Mesenchymal stem cell (in vitro differentiated cells and primary cell): ENCODE results near the gene GADD45A.
"Not testable (repeated sequence)": the region's sequence is repeated elsewhere in the genome, so short reads cannot be mapped to it uniquely, and the experiment has no call there.

Source experiments
- DNase-seq: peaks from one replicate; pipeline ENCODE4 v3.0.0-alpha.2; 2013
- H2AFZ ChIP-seq: one replicate; pipeline ENCODE4 v1.6.1; 2013; ENCODE audit warnings: low read depth, mild to moderate bottlenecking, control low read depth, inconsistent platforms, low read length, moderate library complexity
- H2AK5ac ChIP-seq: 2 replicates; pipeline ENCODE4 v1.6.1; 2013; ENCODE audit warnings: low read length, moderate library complexity, mild to moderate bottlenecking, inconsistent platforms; ENCODE audit not compliant: severe bottlenecking
- H2BK120ac ChIP-seq: one replicate; pipeline ENCODE4 v1.6.1; 2013; ENCODE audit warnings: low read depth, mild to moderate bottlenecking, inconsistent platforms, low read length, moderate library complexity
- H2BK12ac ChIP-seq, 2 experiments: one replicate each; pipeline ENCODE4 v1.6.1; 2013; ENCODE audit warnings: inconsistent platforms in 2 of 2, low read length in 2 of 2, mild to moderate bottlenecking in 2 of 2, moderate library complexity in 2 of 2, control low read depth in 1 of 2
- H2BK15ac ChIP-seq: one replicate; pipeline ENCODE4 v1.6.1; 2013; ENCODE audit warnings: mild to moderate bottlenecking, low read depth, inconsistent platforms; ENCODE audit not compliant: poor library complexity, severe bottlenecking
- H2BK5ac ChIP-seq: 2 replicates; pipeline ENCODE4 v1.6.1; 2013; ENCODE audit warnings: low read depth, mild to moderate bottlenecking, low read length, control low read depth, inconsistent platforms; ENCODE audit not compliant: poor library complexity, severe bottlenecking
- H3K14ac ChIP-seq, 2 experiments: one replicate each; pipeline ENCODE4 v1.6.1; 2013; ENCODE audit warnings: inconsistent platforms in 2 of 2, low read length in 2 of 2, control low read depth in 1 of 2, mild to moderate bottlenecking in 1 of 2, moderate library complexity in 1 of 2
- H3K18ac ChIP-seq, 2 experiments: one replicate each; pipeline ENCODE4 v1.6.1; 2013; ENCODE audit warnings: inconsistent platforms in 2 of 2, low read length in 2 of 2, control low read depth in 1 of 2, low read depth in 1 of 2, mild to moderate bottlenecking in 1 of 2
- H3K23ac ChIP-seq, 2 experiments: one replicate each; pipeline ENCODE4 v1.6.1; 2013; ENCODE audit warnings: inconsistent platforms in 2 of 2, low read length in 2 of 2, mild to moderate bottlenecking in 2 of 2, moderate library complexity in 2 of 2, control low read depth in 1 of 2
- H3K27ac ChIP-seq: 2 replicates; pipeline ENCODE4 v1.5.1; 2013; ENCODE audit warnings: mild to moderate bottlenecking, moderate library complexity, low read length, control low read depth, inconsistent platforms; ENCODE audit not compliant: poor library complexity, severe bottlenecking
- H3K27me3 ChIP-seq, 2 experiments: 2 replicates each; pipeline versions ENCODE4 v1.6.1 to v1.7.0; 2013; ENCODE audit warnings: low read length in 2 of 2, mild to moderate bottlenecking in 2 of 2, moderate library complexity in 2 of 2, control low read depth in 1 of 2, inconsistent platforms in 1 of 2; ENCODE audit not compliant: control insufficient read depth in 1 of 2, insufficient read depth in 1 of 2
- H3K36me3 ChIP-seq, 2 experiments: 2 replicates each; pipeline versions ENCODE4 v1.6.1 to v1.7.0; 2013; ENCODE audit warnings: low read length in 2 of 2, control low read depth in 1 of 2, inconsistent platforms in 1 of 2, low read depth in 1 of 2, mild to moderate bottlenecking in 1 of 2; ENCODE audit not compliant: insufficient read depth in 2 of 2, control insufficient read depth in 1 of 2
- H3K4ac ChIP-seq, 2 experiments: one replicate each; pipeline ENCODE4 v1.6.1; 2013; ENCODE audit warnings: inconsistent platforms in 2 of 2, low read length in 2 of 2, mild to moderate bottlenecking in 2 of 2, moderate library complexity in 2 of 2, control low read depth in 1 of 2, low read depth in 1 of 2
- H3K4me1 ChIP-seq: 2 replicates; pipeline ENCODE4 v1.6.1; 2013; ENCODE audit warnings: low read depth, low read length, control low read depth; ENCODE audit not compliant: control insufficient read depth, insufficient read depth
- H3K4me2 ChIP-seq: 2 replicates; pipeline ENCODE4 v1.6.1; 2013; ENCODE audit warnings: low read length, mild to moderate bottlenecking, inconsistent platforms; ENCODE audit not compliant: poor library complexity, severe bottlenecking
- H3K4me3 ChIP-seq, 2 experiments: 2 replicates each; pipeline versions ENCODE4 v1.5.1 to v1.7.0; 2013; ENCODE audit warnings: low read length in 2 of 2, mild to moderate bottlenecking in 2 of 2, control low read depth in 1 of 2, low read depth in 1 of 2; ENCODE audit not compliant: insufficient read depth in 1 of 2
- H3K79me1 ChIP-seq: replicated peaks from 2 replicates; pipeline ENCODE4 v1.6.1; 2013; ENCODE audit warnings: mild to moderate bottlenecking, control low read depth, low read length, inconsistent platforms; ENCODE audit not compliant: poor library complexity, severe bottlenecking
- H3K9ac ChIP-seq: 2 replicates; pipeline ENCODE4 v1.7.0; 2013; ENCODE audit warnings: mild to moderate bottlenecking, low read length, moderate library complexity
- H3K9me3 ChIP-seq: 2 replicates; pipeline ENCODE4 v1.7.0; 2013; ENCODE audit warnings: mild to moderate bottlenecking, low read length; ENCODE audit not compliant: control insufficient read depth
- H4K8ac ChIP-seq: one replicate; pipeline ENCODE4 v1.6.1; 2013; ENCODE audit warnings: inconsistent platforms, mild to moderate bottlenecking, low read length, moderate library complexity
- H4K91ac ChIP-seq: one replicate; pipeline ENCODE4 v1.6.1; 2013; ENCODE audit warnings: mild to moderate bottlenecking, low read length, inconsistent platforms
- WGBS: methylation state at CpG from one replicate; pipeline ENCODE4 v1.1.7; 2013; ENCODE audit warnings: mixed read lengths; 5-methylcytosine and 5-hydroxymethylcytosine counted together

The GADD45A gene

GRCh38 chr1:67657152-67657551 is 27.8 kb upstream of the GADD45A start:
- not testable (repeated sequence) for H2BK120ac ChIP-seq, H2AK5ac ChIP-seq, DNase-seq, H3K23ac ChIP-seq, H2BK15ac ChIP-seq, H3K14ac ChIP-seq, H3K36me3 ChIP-seq, H3K79me1 ChIP-seq, H3K4me2 ChIP-seq, H2BK5ac ChIP-seq, H3K18ac ChIP-seq, H3K27ac ChIP-seq, H3K9ac ChIP-seq, H4K8ac ChIP-seq, H2BK12ac ChIP-seq, H3K4me3 ChIP-seq, H4K91ac ChIP-seq, H3K4me1 ChIP-seq, H3K9me3 ChIP-seq, H2AFZ ChIP-seq, H3K4ac ChIP-seq, H3K27me3 ChIP-seq
- WGBS = 91% methylated on average over 1 of the region's 1 CpG

DNA sequence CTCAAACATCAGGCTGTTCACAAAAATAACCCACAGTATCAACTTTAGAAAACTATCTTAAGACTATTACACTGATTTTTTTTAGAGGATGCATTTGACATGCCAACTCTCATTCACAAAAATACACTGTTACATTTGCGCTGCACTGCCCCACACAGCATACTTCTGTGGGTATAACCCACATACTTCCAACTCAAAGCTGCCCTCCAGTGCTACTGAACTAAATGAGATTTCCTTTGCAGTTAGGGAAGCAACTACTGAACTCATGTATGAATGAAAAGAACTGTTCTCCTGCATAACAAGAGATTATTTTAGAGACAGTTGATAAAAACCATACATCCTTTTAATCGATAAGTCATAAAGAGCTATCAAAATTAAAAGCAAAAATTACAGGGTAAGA is 25.8 kb upstream of the GADD45A start:
- H3K4me1 ChIP-seq = no peaks in the 10 kb centered on the region
- WGBS = 95% methylated on average over 1 of the region's 2 CpGs
- no peak overlapping the region for H2AFZ ChIP-seq
- no peaks in the 10 kb centered on the region for H3K9me3 ChIP-seq
- no peak overlapping the region for H4K8ac ChIP-seq
- H3K23ac ChIP-seq = no peak overlapping the region
- no peak overlapping the region for H3K27ac ChIP-seq
- H2BK5ac ChIP-seq = no peak overlapping the region
- no peak overlapping the region for H3K4ac ChIP-seq
- H3K14ac ChIP-seq = no peak overlapping the region
- H3K9ac ChIP-seq = no peak overlapping the region
- H3K4me3 ChIP-seq = no peak overlapping the region
- no peak for DNase-seq
- no peak overlapping the region for H3K18ac ChIP-seq
- H2BK12ac ChIP-seq = no peak overlapping the region
- no peaks in the 10 kb centered on the region for H3K79me1 ChIP-seq
- peaks cover 0 to 3% of the 10 kb centered on the region in 2 experiments for H3K27me3 ChIP-seq
- no peak overlapping the region for H2AK5ac ChIP-seq
- no peak overlapping the region for H2BK120ac ChIP-seq
- H4K91ac ChIP-seq = no peak overlapping the region
- no peaks in the 10 kb centered on the region for H3K36me3 ChIP-seq
- no peak overlapping the region for H2BK15ac ChIP-seq
- H3K4me2 ChIP-seq = no peak overlapping the region

- H3K9me3 ChIP-seq = no peaks in the 10 kb centered on the region
- H3K27me3 ChIP-seq = peaks cover 0 to 3% of the 10 kb centered on the region in 2 experiments
- H4K91ac ChIP-seq = no peak overlapping the region
- H2BK5ac ChIP-seq = no peak overlapping the region
- no peaks in the 10 kb centered on the region for H3K36me3 ChIP-seq
- no peaks in the 10 kb centered on the region for H3K79me1 ChIP-seq
- H3K23ac ChIP-seq = no peak overlapping the region
- H2BK12ac ChIP-seq = no peak overlapping the region
- H3K14ac ChIP-seq = no peak overlapping the region
- no peak overlapping the region for H3K18ac ChIP-seq
- H3K4me3 ChIP-seq = no peak overlapping the region
- no peak overlapping the region for H3K27ac ChIP-seq
- H3K4me1 ChIP-seq = no peaks in the 10 kb centered on the region
- H3K4me2 ChIP-seq = no peak overlapping the region
- H2AK5ac ChIP-seq = no peak overlapping the region
- 100% methylated on average over 1 of the region's 6 CpGs for WGBS
- no peak overlapping the region for H2BK15ac ChIP-seq
- no peak overlapping the region for H3K4ac ChIP-seq
- no peak overlapping the region for H4K8ac ChIP-seq
- H2AFZ ChIP-seq = no peak overlapping the region
- DNase-seq = no peak
- H3K9ac ChIP-seq = no peak overlapping the region
- H2BK120ac ChIP-seq = no peak overlapping the region
Observed at GRCh38 chr1:67662884-67663283, 22.1 kb upstream of the GADD45A start.

DNA sequence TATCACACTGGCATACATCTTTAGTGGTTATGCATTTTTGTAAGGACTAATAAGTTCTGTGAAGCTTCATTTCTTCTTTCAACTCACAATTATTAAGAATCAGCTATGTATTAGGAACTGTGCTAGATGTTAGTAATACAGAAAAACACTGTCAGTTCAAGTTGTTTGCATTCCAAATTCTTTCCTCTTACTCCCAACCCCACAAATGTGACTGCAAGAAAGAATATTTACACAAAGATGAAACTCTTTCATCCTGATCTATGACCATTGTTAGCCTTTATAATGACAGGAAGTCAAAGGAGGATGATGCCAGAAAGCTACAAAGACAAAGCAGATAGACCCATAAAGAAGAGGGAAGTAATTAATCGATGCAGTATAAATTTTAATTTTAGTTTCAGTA is 21.0 kb upstream of the GADD45A start:
- H3K4me1 ChIP-seq = no peaks in the 10 kb centered on the region
- H2BK15ac ChIP-seq = no peak overlapping the region
- H2BK5ac ChIP-seq = no peak overlapping the region
- H3K23ac ChIP-seq = no peak overlapping the region
- H4K8ac ChIP-seq = no peak overlapping the region
- H2AK5ac ChIP-seq = no peak overlapping the region
- no peaks in the 10 kb centered on the region for H3K9me3 ChIP-seq
- H3K27ac ChIP-seq = no peak overlapping the region
- no peak overlapping the region for H3K4me2 ChIP-seq
- H3K27me3 ChIP-seq = peaks cover 0 to 3% of the 10 kb centered on the region in 2 experiments
- H2AFZ ChIP-seq = no peak overlapping the region
- no peak overlapping the region for H3K4ac ChIP-seq
- no peak overlapping the region for H2BK12ac ChIP-seq
- WGBS = no CpG with 5 or more reads among the region's 1 CpG
- H2BK120ac ChIP-seq = no peak overlapping the region
- no peaks in the 10 kb centered on the region for H3K79me1 ChIP-seq
- DNase-seq = peak; percentile 5
- no peak overlapping the region for H3K4me3 ChIP-seq
- H3K36me3 ChIP-seq = no peaks in the 10 kb centered on the region
- H3K14ac ChIP-seq = no peak overlapping the region
- no peak overlapping the region for H4K91ac ChIP-seq
- no peak overlapping the region for H3K9ac ChIP-seq
- no peak overlapping the region for H3K18ac ChIP-seq
